ENCODE measurements around the gene GIT1.
A peak's percentile ranks its signal among the peaks of the same experiment; 100 is the strongest.

The GIT1 gene

DNA sequence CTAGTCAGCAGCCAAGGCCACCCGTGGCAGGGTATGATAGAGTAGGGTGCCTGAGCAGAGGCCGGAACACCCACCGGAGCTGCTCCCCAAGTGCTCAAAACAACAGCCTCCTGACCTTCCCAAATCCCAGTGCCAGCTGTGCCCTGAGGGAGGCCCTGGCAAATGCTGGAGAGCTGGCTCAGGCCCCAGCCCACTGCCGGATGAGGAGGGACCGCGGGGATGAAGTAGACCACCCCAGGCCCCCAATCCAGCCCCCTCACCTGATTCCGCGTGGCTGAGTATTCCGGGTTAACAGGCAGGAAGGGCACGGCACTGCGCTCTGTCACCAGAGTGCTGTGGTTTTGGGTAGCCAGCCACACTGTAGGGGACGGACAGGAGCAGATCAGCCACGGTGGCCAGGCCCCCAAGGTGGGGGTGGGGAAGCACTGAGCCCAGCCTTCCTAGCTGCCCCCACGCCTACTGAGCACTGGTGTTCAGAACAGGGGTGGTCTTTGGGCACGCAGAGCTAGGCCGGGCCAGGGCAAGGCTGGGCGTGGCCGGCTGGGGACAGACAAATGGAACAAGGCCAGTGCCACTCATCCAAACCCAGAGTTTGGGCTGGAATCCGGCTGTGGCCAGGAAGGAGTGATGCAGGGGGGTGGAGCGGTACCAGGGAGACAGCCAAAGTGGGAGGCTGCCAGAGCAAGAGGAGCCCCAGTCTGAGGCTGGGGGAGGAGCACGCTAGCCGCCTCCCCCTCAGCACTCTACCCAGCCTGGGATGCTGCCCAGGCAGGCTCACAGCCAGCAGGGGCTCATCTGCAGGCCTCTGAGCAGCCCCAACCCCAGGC, 11.8 kb downstream of the GIT1 start:
- DNase-seq = peak; percentile 1

DNA sequence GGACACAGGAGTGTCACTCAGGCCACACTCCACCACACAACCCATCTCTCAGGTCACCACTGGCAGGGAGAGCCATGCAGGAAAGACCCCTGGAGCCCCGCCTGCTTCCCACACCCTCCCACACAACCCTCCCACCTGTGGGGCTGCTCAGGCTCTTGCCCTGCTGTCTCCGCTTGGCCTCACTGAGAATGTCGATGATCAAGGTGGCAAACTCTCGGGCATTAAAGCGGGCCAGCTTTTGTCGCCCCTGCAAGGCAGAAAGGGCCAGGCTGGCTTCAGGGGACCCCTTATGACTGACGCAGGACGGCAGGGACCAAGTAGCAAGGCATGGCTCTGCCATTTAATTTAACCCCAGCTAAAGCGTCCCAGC, 12.5 kb downstream of the GIT1 start:
- no peak for DNase-seq

DNA sequence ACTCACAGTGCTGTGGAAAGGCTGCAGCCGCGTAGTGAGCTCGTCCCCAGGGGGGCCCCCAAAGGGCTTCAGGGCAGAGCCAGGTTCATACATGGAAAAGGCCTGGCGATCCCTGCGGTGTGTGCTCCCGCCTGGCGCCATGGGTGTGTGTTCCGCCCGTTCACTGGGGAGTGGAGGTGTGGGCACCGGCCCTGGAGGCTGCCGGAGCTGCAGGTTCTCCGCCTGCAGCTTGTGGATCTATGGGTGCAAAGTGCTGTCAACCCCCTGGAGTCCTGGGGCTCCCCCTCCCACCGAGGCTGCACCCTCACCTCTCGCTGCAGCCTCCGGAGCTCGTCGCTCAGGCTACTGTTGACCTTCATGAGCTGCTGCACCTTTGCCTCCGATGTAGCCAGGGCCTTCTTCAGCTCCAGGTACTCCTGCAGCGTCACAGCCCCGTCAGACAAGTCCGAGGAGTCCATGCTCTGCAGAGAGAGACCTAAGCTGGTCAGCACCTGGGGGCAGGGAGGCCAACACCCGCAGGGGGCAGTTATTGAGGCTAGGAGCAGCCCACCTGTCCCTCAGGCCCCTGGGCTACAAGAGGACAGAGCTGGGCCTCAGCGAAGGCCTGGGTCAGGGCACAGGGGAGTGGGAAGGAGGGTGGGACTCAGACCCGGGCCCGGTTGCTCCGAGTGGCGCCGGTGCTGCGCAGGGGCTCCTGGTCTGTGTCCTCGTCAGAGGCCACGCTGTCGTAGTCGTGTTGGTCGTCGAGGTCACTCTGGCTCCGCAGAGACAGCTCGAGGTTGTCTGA, 13.0 kb downstream of the GIT1 start:
- no peak for DNase-seq

DNA sequence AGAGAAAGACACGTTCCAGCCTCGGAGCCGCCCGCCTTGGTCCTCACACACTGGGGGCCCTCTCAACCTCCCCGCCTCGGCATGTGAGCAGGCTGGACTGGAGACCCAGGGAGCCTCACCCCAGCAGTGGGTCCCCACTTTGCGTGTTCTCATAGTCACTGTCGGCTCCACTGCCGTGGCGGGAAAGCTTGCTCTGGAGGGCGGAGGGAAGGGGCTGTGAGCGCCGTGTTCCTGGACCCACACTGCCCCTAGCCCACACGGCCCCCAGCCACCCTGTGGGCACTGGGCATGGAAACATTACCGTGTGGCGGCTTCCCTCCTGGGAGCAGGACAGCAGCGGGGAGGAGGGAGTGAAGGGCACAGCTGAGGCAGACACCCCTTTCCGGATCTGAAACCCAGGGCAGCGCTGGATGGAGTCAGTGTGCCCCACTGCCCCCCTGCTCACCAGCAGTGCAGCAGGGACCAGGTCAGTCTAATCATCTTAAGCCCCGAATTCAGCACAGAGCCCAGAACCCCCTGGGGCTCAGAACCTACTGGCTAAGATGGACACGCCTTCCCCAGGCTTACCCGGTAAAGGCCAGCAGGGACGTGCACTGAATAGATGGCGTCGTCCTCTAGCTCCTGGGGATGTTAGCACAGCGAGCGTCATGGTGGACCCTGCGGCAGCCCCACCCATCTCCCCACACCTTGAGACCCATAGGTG, 13.8 kb downstream of the GIT1 start:
- peak; percentile 1 for DNase-seq

DNA sequence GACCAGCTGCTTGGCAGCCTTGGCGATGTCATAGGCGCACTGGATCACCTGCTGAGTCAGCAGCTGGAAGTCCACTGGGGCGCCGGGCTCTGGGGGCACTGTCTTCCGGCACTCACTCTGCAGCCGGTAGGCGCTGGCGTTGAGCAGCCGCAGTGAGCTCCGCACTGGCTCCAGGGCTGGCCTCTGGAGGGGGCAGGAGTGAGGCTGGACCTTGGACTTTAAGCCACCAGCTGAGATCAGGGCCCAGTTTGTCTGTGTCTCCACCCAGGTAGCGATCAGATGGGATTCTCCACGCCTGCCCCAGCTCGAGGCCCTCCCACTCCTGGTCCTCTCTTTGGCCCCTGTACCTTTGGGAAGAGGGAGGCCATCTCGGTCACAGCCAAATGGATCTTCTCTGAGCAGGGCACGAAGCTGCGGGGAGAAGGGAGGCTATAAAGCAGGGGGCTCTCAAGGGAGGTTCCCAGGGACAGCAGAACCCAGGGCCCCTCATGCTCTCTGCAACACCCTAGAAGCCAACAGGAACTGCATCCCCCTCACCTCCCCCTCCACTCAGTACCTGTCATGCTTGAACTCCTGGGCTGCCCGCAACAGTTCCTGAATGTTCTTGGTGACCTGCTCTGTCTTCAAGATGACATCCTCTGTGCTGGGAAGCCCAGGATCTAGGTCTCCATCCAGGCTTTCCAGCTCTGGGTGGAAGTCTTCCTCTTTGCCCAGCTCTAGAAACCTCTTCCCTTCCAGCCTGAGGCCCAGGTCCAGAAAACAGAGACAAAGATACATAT, 14.5 kb downstream of the GIT1 start:
- DNase-seq = no peak

DNA sequence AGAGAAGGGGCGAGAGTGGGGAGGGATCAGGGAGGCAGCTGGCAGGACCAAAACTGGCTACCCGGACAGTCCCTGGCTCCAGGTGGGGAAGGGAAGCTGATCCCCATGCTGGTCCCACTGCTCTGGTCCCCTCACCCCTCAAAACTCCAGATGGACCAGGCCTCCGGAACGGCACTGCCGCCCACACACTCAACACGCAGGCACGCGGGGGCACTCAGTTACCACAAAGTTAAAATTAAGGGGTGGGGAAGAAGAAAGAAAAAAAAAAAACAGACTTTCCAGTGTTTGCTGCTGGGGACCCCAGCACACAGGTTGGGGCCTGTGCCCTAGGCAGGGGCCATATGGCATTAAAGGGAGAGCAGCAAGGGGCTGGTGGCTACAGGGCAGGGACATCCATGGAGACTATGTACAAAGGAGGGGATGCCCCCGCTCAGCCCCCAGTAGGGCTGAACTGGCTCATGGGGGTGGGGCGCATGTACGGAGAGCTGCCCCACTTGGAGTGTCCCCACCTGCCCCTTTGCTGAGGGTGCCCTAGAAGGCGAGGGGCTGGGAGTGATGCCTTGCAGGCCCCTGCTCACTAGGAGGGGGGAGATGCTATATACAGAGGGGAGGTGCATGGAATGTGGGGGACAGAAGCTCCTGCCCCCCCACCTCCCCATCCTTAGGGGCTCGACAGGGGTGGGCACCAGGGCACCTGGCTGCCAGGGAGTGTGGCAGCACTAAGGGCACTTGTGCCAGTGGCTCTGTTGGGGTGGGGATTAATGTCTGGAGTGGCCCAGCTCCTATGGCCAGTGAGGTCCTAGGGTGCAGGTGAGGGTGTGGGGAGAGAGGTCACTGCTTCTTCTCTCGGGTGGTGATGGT, 15.3 kb downstream of the GIT1 start:
- no peak for DNase-seq

DNA sequence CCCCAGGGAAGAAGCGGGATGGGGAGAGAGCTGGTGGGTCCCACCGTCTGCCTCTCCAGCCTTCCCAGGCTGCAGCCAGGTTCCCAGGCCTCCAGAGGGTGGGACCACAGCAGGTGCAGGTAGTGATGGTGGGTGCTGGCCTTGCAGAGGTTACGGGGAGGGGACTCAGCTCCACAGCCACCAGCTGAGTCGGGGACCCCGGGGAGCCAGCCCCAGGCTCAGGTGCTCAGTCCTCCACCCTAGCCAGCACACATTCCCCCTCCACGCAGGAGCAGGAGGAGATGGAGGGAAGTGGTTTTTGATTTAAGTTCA, 15.9 kb downstream of the GIT1 start:
- no peak for DNase-seq

DNA sequence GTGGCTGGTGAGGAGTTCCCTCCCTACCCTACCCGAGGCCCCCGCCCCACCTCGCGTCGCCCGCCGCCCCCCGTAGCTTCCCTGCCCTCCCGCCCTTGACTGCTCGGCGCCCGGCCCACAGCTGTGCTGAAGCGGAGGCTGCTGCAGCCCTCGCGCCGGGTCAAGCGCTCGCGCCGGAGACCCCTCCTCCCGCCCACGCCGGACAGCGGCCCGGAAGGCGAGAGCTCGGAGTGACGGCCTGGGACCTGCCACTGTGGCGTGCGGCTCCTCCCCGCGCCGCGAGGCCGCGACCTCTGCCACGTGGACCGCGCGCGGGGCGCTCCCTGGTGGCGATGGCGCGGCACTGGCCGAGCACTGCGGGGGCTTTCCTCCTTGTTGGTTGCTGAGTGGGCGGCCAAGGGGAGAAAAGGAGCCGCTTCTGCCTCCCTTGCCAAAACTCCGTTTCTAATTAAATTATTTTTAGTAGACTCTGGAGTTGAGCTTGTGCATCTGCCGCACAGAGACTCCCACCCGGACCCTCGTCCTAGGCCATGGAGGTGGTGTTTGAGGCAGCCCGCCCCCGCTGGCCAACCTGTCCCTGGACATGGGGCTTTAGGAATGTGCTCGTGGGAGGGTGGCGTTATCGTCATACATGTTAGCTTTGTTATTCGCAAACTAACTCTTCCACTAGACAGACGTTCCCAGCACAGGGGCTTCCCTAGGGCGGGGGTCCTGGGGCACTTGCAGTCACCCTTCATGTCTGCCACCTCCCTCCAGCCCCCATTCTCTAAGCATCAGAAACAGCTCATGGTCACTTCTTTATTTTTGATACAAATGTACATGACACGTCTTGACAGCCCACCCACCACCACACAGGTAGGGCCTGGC, 16.5 kb downstream of the GIT1 start:
- peak; percentile 72 for DNase-seq

DNA sequence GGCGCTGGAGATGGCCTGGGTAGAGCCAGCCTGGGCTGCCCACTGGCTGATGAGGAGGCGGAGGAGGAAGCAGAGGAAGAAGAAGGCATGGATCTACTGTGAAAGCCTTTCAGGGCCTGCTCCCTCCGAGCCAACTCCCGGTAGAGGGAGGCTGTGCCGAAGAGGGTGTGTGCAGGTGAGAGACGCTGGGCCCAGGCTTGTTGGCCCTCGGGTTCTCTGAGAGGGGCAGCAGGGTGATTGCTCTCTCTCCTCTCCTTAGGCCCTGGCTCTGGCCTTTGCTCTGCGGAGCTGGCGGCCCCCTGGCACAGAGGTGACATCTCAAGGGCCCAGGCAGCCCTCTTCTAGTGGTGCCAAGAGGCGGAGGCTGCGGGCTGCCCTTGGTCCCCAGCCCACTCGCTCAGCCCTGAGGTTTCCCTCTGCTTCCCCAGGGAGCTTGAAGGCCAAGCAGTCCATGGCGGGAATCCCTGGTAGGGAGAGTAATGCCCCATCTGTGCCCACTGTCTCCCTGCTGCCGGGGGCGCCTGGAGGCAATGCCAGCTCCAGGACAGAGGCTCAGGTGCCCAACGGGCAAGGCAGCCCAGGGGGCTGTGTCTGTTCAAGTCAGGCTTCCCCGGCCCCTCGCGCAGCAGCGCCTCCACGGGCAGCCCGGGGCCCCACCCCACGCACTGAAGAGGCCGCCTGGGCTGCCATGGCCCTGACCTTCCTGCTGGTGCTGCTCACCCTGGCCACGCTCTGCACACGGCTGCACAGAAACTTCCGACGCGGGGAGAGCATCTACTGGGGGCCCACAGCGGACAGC, 17.4 kb downstream of the GIT1 start:
- no peak for DNase-seq

DNA sequence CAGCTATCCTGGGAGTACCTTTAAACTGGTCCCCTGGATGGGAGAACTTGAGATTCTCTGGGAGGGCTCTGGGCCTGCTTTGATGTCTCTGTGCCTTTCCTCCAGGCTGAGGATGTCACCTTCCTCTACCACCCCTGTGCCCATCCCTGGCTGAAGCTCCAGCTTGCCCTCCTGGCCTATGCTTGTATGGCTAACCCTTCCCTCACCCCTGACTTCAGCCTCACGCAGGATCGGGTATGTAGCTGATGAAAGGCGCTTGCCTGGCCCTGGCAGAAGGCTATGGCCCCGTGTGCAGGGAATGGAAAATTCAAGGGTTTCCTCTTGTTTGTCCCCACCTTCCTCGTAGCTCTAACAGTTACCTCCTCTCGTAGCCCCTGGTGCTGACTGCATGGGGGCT, 18.0 kb downstream of the GIT1 start:
- DNase-seq = no peak

DNA sequence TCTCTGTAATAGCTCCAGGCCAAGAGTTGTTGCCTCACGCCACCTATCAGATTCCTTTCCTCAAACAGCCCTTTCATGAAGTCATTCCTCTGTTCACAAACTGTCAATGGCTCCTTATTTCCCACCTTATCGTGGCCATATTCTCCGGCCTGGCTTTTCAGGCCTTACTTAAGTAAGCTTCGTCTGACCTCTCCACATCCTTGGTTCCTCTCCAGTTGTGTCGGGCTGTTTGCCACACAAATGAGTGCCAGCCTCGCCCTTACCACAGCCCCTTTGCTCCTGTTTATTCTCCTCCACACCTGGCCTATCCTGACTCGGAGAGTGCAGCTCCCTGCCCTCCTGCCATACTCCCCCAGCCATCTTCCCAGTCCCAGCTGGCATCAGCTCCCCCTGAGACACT, 18.9 kb downstream of the GIT1 start:
- no peak for DNase-seq

DNA sequence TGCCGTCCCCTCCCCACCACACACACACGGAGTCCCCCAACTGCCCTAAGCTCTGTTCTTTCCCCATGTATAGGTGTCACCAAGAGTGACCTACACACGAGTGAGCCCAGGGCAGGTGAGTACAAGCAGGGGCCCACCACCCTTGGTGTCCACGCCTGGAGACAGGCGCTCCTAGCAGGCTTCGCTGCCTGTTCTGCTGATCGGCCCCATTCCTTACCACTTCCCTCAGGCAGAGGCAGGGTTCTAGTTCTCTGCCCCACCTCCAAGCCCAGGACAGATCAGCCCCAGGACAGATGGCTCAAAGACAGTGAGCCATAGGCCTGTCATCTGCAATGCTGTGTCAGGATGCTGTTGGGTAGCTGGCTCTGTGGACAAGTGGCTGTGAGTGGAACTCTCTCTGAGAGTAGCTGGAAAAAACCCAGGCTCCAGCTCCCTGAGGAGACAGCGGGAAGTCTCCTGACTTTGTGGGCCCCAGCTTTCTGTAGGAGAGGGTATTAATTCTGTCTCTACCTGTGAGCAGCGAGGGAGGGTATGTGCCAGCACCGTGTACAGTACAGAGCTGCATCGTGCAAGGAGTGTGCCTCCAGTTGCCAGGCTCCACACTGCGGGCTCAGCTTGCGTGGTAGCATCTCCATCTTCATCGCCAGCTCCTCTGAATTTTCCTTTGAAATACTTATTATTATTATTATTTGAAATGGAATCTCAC, 20.1 kb downstream of the GIT1 start:
- DNase-seq = no peak

DNA sequence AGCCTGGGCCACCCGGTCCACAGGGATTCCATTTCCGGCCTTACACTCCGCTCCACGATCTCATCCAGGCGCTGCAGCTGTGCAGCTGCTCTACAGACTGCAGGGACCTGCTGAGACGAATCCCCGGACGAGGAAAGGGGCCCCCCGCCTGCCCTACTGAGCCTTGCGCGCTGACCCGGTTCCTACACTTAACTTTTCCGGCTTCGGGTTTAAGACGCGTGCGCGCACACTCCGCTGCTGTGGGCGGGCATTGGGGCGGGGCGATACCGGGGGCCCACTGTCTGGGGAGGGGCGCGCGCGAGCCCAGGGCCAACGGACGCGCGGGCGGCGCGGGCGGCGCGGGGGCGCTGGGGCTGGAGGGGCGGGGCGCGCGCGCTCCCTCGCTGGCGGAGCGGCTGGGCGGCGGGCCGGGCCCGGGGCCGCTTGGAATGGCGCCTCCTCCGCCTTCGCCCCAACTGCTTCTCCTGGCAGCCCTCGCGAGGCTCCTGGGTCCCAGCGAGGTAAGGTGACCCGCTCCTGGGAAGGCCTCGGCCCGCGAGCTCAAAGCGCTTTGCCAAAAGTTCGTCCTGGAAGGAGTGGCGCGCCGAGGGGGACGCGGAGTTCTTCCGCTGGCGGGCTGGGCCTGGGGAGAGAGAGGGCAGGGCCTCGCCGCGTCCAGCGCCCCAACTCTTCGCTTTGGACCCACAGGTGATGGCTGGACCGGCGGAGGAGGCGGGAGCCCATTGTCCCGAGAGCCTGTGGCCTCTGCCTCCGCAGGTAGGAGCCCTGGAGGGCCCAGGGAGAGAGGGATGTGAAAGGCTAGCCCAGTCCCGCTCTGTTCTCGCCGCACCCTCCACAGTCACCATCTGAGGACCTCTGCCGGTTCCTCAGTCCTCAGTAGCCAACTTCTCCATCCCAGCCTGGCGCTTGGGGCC, 20.9 kb downstream of the GIT1 start, which contains the start of gene TP53I13:
Gene TP53I13 (plus strand): TSS at position 371 of the 914 bp plus-strand sequence. CDS start 58 bp downstream, at position 429.
- peak; percentile 94 for DNase-seq

DNA sequence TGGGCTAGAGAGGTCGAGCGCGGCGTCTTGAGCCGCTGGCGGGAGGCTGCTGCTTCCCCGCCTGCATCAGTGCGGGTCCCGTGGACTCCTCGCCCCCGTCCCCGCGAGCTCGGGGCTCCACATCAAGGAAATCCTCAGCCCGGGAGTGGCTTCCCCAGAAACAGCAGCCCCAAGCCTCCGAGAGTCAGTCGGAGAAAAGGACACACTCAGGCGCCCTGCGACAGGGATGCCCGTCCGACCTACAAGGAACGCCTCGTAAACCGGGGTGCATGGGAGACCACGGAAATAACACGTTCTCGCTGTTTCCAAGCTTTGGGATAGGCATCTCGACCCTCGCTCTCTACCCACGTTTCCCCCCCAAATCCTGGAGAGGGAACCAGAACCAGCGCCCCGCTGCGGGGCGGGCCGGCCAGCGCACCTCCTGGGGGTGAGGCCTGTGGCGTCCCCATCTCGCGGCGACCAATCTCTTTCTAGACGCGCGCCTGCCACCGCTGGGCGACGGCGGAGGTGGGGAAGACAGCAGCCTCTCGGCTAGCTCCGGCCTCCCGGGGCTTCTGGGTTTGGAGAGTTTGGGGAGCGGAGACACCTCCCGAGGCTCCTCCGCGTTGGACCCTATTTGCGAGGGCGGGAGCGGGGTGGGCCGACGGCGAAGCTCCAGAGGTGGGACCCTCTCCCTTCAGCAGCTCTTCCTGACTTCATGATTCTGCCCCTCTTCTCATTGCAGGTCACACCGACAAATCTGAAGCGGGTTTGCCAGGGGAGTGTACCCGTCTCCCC, 21.7 kb downstream of the GIT1 start:
- DNase-seq = peak; percentile 77

DNA sequence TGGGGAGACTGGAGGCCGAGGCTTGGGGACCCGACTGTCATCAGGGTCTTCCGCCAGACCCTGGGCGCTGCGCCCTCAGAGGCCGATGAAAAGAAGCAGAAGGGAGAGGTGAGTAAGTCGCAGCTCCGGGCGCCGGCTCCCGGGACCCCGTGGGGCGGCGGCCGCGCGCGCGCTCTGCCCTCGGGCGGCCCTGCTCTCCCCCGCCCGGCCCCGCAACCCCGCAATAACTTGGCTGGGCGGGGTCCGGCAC, 22.2 kb downstream of the GIT1 start:
- DNase-seq = no peak

DNA sequence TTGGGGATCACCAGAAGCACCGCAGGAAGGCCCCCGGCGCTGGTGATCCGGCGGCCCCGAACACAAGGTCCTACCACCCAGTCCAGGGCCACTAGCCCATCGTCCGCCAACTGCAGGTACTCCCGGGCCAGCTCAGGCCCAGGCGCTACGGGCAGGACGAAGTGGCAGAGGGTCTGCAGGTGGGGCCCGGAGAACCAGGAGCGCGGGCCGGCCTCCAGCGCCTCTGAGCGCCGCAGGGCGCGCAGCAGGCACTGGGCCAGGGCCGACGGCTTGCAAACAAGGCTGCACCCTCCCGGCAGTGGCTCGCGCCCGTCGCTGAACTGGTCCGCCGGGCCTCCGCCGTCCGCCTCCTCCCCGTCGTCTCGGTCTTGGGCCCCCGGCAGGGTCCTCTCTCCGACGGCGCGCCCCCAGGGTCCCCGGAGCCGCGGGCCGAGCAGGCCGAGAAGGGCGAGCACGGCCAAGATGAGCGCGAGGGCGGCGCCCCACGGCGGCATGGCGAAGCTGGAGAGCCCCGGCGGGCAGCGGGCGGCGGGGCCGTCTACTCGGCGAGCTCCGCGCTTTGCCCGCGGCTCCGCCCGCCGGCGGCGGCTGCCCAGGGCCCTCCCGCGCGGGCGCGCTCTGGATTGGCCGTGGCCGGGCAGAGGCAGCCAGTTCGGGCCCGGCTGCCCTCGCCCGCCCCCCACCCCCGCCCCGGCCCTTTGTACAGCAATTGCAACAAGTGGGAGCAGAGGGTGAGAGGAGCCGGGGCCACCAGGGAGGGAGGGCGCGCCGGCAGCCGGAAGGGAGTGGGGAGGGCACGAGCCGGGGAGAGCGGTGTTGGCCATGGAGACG, 22.8 kb downstream of the GIT1 start, which contains the start of gene ABHD15:
Gene ABHD15 (minus strand): TSS at position 565 of the 831 bp plus-strand sequence. CDS start 71 bp downstream, at position 494.
- DNase-seq = peak; percentile 60

Measured in stimulated activated CD4-positive, alpha-beta T cell treated with anti-CD3 and anti-CD28 coated beads, Interleukin-4, amount 100 ng/mL, for 1 hour (primary cell).